GM12864 (cell line): Measurements from ENCODE around the gene ATP2A2.

Source experiments
- DNase-seq: peaks from one replicate; pipeline ENCODE4 v3.0.0-alpha.2; 2011; ENCODE audit warnings: low read depth
- H3K4me3 ChIP-seq: 2 replicates; pipeline ENCODE4 v1.5.1; 2011; ENCODE audit warnings: mild to moderate bottlenecking, low read depth, low read length, control low read depth
- TF ChIP-seq, protein P1 (sequence below): IDR thresholded peaks from 2 replicates; pipeline ENCODE4 v1.5.1; 2011; ENCODE audit warnings: low read depth, mild to moderate bottlenecking, moderate library complexity, low read length, control low read depth, inconsistent platforms; ENCODE audit errors: missing control alignments

Gene ATP2A2

DNA sequence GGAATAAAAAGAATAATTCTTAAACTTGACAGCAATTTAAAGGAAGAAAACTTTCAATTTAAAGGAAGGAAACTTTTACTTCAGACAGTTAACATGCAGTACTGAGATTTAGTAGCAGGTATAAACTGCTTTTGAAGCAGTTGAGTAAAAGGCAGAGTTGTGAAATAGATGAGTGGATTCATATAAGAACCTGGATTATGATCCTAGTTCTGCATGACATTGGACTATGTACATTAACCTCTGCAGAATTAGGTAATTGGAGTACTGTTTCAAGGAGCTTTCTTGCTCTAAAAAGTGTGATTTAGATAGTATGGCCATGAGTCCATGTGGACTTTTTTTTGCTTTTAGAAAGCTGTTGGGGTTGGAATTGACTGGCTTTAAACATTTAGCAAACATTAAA is 29.7 kb downstream of the ATP2A2 start:
- no peak overlapping the region for H3K4me3 ChIP-seq
- TF ChIP-seq, protein P1, sequence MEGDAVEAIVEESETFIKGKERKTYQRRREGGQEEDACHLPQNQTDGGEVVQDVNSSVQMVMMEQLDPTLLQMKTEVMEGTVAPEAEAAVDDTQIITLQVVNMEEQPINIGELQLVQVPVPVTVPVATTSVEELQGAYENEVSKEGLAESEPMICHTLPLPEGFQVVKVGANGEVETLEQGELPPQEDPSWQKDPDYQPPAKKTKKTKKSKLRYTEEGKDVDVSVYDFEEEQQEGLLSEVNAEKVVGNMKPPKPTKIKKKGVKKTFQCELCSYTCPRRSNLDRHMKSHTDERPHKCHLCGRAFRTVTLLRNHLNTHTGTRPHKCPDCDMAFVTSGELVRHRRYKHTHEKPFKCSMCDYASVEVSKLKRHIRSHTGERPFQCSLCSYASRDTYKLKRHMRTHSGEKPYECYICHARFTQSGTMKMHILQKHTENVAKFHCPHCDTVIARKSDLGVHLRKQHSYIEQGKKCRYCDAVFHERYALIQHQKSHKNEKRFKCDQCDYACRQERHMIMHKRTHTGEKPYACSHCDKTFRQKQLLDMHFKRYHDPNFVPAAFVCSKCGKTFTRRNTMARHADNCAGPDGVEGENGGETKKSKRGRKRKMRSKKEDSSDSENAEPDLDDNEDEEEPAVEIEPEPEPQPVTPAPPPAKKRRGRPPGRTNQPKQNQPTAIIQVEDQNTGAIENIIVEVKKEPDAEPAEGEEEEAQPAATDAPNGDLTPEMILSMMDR: no peak
- DNase-seq: no peak

DNA sequence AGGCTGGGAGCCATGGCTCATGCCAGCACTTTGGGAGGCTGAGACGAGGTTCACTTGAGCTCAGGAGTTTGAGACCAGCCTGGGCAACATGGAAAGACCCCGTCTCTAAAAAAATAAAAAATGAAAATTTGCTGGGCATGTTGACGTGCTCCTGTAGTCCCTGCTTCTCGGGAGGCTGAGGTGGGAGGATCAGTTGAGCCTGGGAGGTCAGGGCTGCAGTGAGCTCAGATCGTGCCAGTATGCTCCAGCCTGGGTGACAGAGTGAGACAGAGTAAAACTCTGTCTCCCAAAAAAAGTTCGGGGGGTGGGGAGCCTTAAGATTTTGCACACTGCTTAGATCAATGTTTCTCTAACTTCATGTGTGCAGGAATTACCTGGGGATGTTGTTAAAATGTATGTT is 30.9 kb downstream of the ATP2A2 start:
- TF ChIP-seq, protein P1: no peak
- no peak overlapping the region for H3K4me3 ChIP-seq
- DNase-seq: no peak

DNA sequence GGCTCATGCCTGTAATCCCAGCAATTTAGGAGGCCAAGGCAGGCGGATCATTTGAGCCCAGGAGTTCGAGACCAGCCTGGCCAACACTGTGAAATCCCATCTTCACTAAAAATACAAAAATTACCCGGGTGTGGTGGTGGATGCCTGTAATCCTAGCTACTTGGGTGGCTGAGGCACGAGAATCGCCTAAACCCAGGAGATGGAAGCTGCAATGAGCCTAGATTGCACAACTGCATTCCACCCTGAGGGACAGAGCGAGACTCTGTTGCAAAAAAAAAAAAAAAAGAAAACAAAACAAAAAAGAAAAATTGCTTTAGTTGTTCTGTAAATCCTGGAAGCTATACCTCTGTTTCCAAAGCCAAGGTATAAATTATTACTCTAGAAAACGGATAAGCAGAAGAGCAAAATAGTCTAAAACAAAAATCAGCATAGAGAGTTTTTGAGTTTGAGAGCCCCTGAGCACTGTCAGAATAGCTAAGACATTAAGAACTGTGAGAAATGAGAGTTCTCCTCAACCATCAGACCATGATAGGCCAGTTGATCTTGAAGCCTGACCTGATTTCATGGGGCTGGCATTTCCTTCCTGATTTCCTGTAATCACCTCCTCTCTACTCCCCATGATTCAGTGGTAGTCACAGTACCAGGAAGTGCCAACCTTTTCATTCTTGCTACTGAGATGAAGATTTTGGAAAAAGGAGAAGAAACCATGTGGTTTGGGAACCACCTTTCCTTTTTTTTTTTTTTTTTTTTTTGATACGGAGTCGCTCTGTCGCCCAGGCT is 31.7 kb downstream of the ATP2A2 start:
- H3K4me3 ChIP-seq: no peak overlapping the region
- TF ChIP-seq, protein P1: no peak
- DNase-seq: no peak

DNA sequence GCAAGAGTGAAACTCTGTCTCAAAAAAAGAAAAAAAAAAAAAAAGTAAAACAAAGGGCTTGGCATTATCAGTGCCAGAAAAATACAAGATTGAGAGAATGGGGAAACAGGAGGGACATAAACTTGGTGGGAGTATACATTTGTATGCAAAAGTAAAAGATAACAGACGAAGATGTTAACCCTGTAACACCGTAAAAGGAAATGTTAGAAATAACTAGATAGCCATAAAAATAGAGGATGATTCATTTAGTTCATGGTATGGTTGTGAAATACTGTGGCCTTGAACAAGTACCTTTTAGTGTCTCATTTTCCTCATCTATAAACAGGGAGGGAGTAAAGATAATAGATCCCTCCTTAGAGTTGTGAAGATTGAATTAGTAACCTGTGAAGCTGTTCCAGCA is 33.3 kb downstream of the ATP2A2 start:
- H3K4me3 ChIP-seq: no peak overlapping the region
- DNase-seq: peak; percentile 18
- TF ChIP-seq, protein P1: no peak

DNA sequence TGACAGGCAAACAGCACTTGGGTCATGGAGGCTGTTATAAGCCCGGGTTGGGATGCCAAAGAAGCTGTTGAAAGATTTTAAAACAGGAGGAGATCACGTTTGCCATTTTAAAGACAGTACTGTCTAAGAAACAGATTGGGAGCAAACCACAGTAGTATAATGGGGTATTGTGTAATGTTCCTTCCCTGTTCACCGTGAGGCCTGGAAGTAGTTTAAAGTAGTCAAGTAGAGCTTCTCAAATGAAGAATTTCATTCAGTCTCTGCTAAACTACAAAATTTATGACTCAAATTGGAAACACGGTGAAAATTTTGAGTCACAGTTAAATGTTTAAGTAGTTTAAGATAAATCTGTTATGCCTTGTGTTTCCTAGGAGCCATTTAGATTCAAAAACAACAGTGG is 35.8 kb downstream of the ATP2A2 start:
- H3K4me3 ChIP-seq: no peak overlapping the region
- TF ChIP-seq, protein P1: no peak
- DNase-seq: no peak

DNA sequence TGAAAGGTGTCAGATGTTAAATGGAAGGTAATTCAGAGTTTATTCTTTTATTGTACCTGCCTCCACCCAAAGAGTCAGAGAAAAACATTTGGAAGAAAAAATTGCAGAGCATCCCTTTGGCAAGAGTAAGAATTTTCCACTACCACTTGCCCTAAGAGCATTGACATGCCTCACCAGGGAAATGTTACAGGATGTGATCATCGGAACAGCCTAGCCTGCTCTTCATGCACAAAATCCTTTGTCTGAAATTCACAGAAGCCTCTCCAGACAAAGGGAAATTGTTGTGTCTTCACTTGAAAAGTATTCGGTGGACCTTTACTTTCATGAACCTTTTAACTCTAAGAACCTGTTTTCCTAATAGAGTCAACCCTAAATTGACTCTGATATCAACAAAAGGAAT is 36.9 kb downstream of the ATP2A2 start:
- TF ChIP-seq, protein P1: no peak
- no peak overlapping the region for H3K4me3 ChIP-seq
- no peak for DNase-seq

DNA sequence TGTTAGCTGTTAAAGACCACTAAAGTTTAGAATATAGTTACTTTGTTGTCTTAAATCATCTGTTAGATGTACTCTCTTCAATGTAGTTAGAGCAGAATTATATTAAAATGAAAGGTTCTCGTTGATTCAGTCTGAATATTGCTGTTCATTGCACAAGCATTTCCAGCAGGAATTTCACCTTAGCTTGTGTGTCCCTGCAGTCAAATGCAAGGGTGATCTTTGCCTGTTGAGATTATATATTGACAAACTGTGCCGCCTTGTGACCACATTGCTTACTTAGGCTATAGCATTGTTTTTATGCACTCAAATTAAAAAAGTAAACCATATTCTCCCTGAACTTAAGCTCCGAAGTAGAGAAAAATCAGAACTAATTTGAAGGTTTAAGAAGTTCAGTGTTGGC is 39.5 kb downstream of the ATP2A2 start:
- H3K4me3 ChIP-seq: no peak overlapping the region
- DNase-seq: no peak
- TF ChIP-seq, protein P1: no peak
